Tibial nerve (tissue), 4 donors: ENCODE measurements around the gene GRID1. TPM values are rescaled to one million over a fixed set of nuclear protein-coding genes. Genes with fewer than 3 reads are reported as not detected.

Source experiments
- DNase-seq, 2 donors: peaks; one replicate each; pipeline ENCODE4 v3.0.0-alpha.2; 2019; ENCODE audit warnings: low spot score in 2 of 2
- H3K27ac ChIP-seq, 4 donors: fragments of 200-600 bp; sonication (generic) in 3 of 4; one replicate each; pipeline ENCODE4 v1.5.1; 2017 to 2019; ENCODE audit warnings: mild to moderate bottlenecking in 1 of 4
- H3K27me3 ChIP-seq, 2 donors: fragments of 200-600 bp; sonication (generic) in 1 of 2; one replicate each; pipeline versions ENCODE4 v1.5.1 to v1.6.0; 2017 to 2019
- H3K36me3 ChIP-seq, 3 donors: fragments of 200-600 bp; sonication (generic); one replicate each; pipeline ENCODE4 v1.5.1; 2018 to 2019
- H3K4me1 ChIP-seq, 4 donors: fragments of 200-600 bp; sonication (generic) in 3 of 4; one replicate each; pipeline ENCODE4 v1.5.1; 2017 to 2019
- H3K4me3 ChIP-seq, 4 donors: fragments of 200-600 bp; sonication (generic) in 3 of 4; one replicate each; pipeline ENCODE4 v1.5.1; 2017 to 2019; ENCODE audit warnings: mild to moderate bottlenecking in 1 of 4, moderate library complexity in 1 of 4
- H3K9me3 ChIP-seq, 4 donors: fragments of 200-600 bp; sonication (generic) in 3 of 4; one replicate each; pipeline ENCODE4 v1.5.1; 2017 to 2019
- EP300 ChIP-seq, 2 donors: sonication (generic); formaldehyde crosslinking; IDR thresholded peaks; one replicate each; pipeline ENCODE4 v1.6.1; 2017; ENCODE audit warnings: antibody characterized with exemption in 2 of 2, mild to moderate bottlenecking in 1 of 2
- POLR2A ChIP-seq, 2 donors: fragments of 450-650 bp; IDR thresholded peaks; one replicate each; pipeline ENCODE4 v1.6.1; 2017; ENCODE audit warnings: antibody characterized with exemption in 2 of 2, mild to moderate bottlenecking in 2 of 2, moderate library complexity in 2 of 2
- WGBS, 2 donors: methylation state at CpG; one replicate each; pipeline ENCODE4 v1.1.5; 2018; 5-methylcytosine and 5-hydroxymethylcytosine counted together
- total RNA-seq, 4 donors: library from RNA; depleted of rRNA; stranded (reverse); fragments of >200 nt; gene quantifications; one replicate each; pipeline ENCODE4 v1.1.0, GENCODE V29; 2016
- TF ChIP-seq, protein P1 (sequence below), 5 experiments: fragments of 200-600 bp in 3 of 5; fragments of 450-650 bp in 2 of 5; sonication (generic) in 3 of 5; IDR thresholded peaks; one replicate each; pipeline ENCODE4 v1.5.1; 2016 to 2019; ENCODE audit warnings: antibody characterized with exemption in 5 of 5, mild to moderate bottlenecking in 3 of 5, moderate library complexity in 2 of 5

The GRID1 gene
- total RNA-seq, 4 donors from 2014 or later, result 7.7 to 16.3 (median 10.5) TPM

- Histone ChIP-seq H3K4me3 (no peak overlapping the region), H3K36me3 (no peaks in the 10 kb centered on the region), H3K27ac (no peak overlapping the region), H3K9me3 (no peaks in the 10 kb centered on the region), H3K4me1 (peaks cover 0 to 9% (median 0%) of the 10 kb centered on the region in 4 donors), H3K27me3 (no peaks in the 10 kb centered on the region)
- DNase-seq, result no peak
- 61 to 62% methylated on average over 10 of the region's 10 CpGs for WGBS, 2 donors
- TF ChIP-seq EP300 (IDR thresholded peaks at IDR 0.05) (no peak), POLR2A (IDR thresholded peaks at IDR 0.05) (no peak)
- TF ChIP-seq, protein P1, sequence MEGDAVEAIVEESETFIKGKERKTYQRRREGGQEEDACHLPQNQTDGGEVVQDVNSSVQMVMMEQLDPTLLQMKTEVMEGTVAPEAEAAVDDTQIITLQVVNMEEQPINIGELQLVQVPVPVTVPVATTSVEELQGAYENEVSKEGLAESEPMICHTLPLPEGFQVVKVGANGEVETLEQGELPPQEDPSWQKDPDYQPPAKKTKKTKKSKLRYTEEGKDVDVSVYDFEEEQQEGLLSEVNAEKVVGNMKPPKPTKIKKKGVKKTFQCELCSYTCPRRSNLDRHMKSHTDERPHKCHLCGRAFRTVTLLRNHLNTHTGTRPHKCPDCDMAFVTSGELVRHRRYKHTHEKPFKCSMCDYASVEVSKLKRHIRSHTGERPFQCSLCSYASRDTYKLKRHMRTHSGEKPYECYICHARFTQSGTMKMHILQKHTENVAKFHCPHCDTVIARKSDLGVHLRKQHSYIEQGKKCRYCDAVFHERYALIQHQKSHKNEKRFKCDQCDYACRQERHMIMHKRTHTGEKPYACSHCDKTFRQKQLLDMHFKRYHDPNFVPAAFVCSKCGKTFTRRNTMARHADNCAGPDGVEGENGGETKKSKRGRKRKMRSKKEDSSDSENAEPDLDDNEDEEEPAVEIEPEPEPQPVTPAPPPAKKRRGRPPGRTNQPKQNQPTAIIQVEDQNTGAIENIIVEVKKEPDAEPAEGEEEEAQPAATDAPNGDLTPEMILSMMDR (IDR thresholded peaks at IDR 0.05), result no peak
Observed at GRCh38 chr10:86225103-86225782, 141.4 kb downstream of the GRID1 start.

DNA sequence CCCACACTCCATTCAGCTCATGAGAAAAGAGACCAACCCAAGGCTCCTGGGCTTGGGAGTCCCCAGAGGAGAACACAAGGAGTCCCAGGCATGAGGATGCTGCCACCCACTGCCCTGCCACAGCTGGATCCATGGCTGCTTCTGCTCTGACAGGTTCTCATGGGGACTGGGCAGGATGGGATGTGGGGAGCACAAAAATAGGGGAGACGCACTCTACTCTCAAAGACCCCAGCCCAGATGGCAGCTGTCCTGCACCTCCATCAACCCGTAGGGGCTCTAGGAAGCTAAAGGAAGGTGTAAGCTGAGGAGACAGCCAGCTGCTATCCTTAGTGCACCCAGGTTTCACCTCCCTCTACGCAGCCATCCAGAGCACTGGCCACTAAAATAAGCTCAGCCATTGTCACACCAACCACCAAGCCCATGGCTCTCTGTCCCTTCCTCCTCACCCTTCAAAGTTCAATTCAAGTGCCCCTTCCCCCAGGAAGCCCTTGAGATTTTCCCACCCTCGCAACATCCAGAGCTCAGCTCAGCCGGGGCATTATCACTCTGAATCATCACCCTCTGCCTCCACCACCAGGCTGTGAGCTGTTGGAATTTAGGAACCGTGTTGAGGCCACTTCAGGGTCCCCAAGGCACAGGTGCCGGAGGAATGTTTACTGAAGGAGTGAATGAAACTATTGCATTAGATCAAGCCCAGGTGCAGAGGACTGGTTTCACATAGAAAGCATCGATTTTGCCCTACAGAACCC, 142.1 kb downstream of the GRID1 start:
- no peak overlapping the region for H3K4me3 ChIP-seq
- no peak overlapping the region for H3K27ac ChIP-seq
- no peaks in the 10 kb centered on the region for H3K36me3 ChIP-seq
- no peaks in the 10 kb centered on the region for H3K9me3 ChIP-seq
- no peaks in the 10 kb centered on the region for H3K27me3 ChIP-seq
- H3K4me1 ChIP-seq, result peaks cover 0 to 9% (median 0%) of the 10 kb centered on the region in 4 donors
- no peak for DNase-seq
- 69 to 76% methylated on average over 8 of the region's 8 CpGs for WGBS, 2 donors
- TF ChIP-seq EP300 (IDR thresholded peaks at IDR 0.05) (no peak), POLR2A (IDR thresholded peaks at IDR 0.05) (no peak)
- TF ChIP-seq, protein P1 (IDR thresholded peaks at IDR 0.05), result no peak

GRCh38 chr10:86223256-86223655, 143.3 kb downstream of the GRID1 start:
- no peaks in the 10 kb centered on the region for H3K9me3 ChIP-seq
- DNase-seq, result no peak
- H3K36me3 ChIP-seq, result no peaks in the 10 kb centered on the region
- H3K4me1 ChIP-seq, result peaks cover 0 to 9% (median 0%) of the 10 kb centered on the region in 4 donors
- no peak overlapping the region for H3K4me3 ChIP-seq
- 79 to 90% methylated on average over 2 to 3 of the region's 3 CpGs for WGBS, 2 donors
- H3K27me3 ChIP-seq, result no peaks in the 10 kb centered on the region
- TF ChIP-seq POLR2A (IDR thresholded peaks at IDR 0.05) (no peak), EP300 (IDR thresholded peaks at IDR 0.05) (no peak)
- TF ChIP-seq, protein P1 (IDR thresholded peaks at IDR 0.05), result no peak
- H3K27ac ChIP-seq, result no peak overlapping the region

DNA sequence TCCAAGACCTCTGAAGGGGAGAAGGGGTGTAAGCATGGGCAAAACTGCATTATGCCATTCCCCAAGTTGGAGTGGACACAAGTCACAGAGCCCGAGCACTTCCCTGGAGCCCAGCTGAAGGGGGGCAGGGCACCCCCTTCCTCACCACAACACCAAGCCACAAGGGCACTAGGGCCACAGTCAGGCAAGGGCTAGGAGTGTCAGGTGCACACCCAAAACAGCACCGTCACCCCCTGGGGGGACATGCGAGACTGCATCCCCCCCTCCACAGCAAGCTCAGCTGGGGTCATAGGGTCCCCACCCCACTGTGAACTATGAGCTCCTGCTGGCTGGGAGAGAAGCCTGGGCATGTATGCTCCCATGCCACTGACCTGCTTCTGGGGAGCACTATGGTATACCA, 143.9 kb downstream of the GRID1 start:
- H3K27ac ChIP-seq, result no peak overlapping the region
- no peaks in the 10 kb centered on the region for H3K36me3 ChIP-seq
- H3K4me1 ChIP-seq, result peaks cover 0 to 12% (median 0%) of the 10 kb centered on the region in 4 donors
- H3K4me3 ChIP-seq, result no peak overlapping the region
- 57 to 82% methylated on average over 2 to 3 of the region's 3 CpGs for WGBS, 2 donors
- no peaks in the 10 kb centered on the region for H3K27me3 ChIP-seq
- no peak for DNase-seq
- no peaks in the 10 kb centered on the region for H3K9me3 ChIP-seq
- TF ChIP-seq EP300 (IDR thresholded peaks at IDR 0.05) (no peak), POLR2A (IDR thresholded peaks at IDR 0.05) (no peak)
- TF ChIP-seq, protein P1 (IDR thresholded peaks at IDR 0.05), result no peak

- no peak overlapping the region for H3K27ac ChIP-seq
- no peaks in the 10 kb centered on the region for H3K27me3 ChIP-seq
- no peaks in the 10 kb centered on the region for H3K36me3 ChIP-seq
- WGBS, 2 donors, result 80 to 94% methylated on average over 2 to 4 of the region's 4 CpGs
- DNase-seq, result no peak
- H3K9me3 ChIP-seq, result no peaks in the 10 kb centered on the region
- peaks cover 0 to 16% (median 0%) of the 10 kb centered on the region in 4 donors for H3K4me1 ChIP-seq
- TF ChIP-seq, protein P1 (IDR thresholded peaks at IDR 0.05), result no peak
- TF ChIP-seq POLR2A (IDR thresholded peaks at IDR 0.05) (no peak), EP300 (IDR thresholded peaks at IDR 0.05) (no peak)
- H3K4me3 ChIP-seq, result no peak overlapping the region
Observed at GRCh38 chr10:86222336-86222650, 144.3 kb downstream of the GRID1 start.
